ENCODE data around the gene ANKRD28.

DNA sequence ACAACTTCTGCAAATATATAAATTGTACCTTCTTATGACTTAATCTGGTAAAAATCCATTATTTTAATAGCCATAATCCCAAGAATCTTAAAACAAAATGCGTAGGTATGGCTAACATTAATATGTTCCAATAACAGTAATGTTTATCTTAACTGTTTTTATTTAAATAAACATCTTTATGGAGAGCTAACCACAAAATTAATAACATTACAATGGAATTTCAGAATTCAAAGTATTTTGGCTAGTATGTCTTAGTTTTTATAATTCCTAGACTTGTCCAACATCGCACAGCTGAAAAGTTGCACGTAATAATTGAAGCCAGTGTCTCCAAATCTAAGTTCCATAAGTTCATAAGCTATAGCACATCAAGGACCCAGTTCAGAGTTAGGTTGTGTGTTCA lies 47.6 kb downstream of the ANKRD28 start:
- TF ChIP-seq RCOR1 (IDR thresholded peaks at IDR 0.05; ENCODE audit: insufficient replicate concordance, low read length) (no peak), POLR2A (IDR thresholded peaks at IDR 0.05; ENCODE audit: low read depth, low read length) (no peak), MAFK (IDR thresholded peaks at IDR 0.05; ENCODE audit: low read depth, low read length) (no peak), RAD21 (IDR thresholded peaks at IDR 0.05; ENCODE audit: low read length) (no peak), CTCF (conservative IDR thresholded peaks at IDR 0.05; ENCODE audit: low read depth, low read length) (no peak), NFE2L2 (IDR thresholded peaks at IDR 0.05; ENCODE audit: low read depth, low read length) (no peak), FOS (IDR thresholded peaks at IDR 0.05; ENCODE audit: low read depth, low read length) (no peak), CEBPB (IDR thresholded peaks at IDR 0.05; ENCODE audit: low read depth, low read length) (no peak), ELK1 (IDR thresholded peaks at IDR 0.05; ENCODE audit: borderline replicate concordance, low read depth, low read length) (no peak), RFX5 (IDR thresholded peaks at IDR 0.05; ENCODE audit: low read depth, low read length) (no peak), MAZ (IDR thresholded peaks at IDR 0.05; ENCODE audit: borderline replicate concordance, low read depth, low read length) (no peak), CHD1 (IDR thresholded peaks at IDR 0.05; ENCODE audit: low read depth, low read length) (no peak), SMC3 (IDR thresholded peaks at IDR 0.05; ENCODE audit: low read depth, low read length) (no peak)

All from IMR-90 (cell line).